Measurements from ENCODE around the gene PIEZO2.

DNA sequence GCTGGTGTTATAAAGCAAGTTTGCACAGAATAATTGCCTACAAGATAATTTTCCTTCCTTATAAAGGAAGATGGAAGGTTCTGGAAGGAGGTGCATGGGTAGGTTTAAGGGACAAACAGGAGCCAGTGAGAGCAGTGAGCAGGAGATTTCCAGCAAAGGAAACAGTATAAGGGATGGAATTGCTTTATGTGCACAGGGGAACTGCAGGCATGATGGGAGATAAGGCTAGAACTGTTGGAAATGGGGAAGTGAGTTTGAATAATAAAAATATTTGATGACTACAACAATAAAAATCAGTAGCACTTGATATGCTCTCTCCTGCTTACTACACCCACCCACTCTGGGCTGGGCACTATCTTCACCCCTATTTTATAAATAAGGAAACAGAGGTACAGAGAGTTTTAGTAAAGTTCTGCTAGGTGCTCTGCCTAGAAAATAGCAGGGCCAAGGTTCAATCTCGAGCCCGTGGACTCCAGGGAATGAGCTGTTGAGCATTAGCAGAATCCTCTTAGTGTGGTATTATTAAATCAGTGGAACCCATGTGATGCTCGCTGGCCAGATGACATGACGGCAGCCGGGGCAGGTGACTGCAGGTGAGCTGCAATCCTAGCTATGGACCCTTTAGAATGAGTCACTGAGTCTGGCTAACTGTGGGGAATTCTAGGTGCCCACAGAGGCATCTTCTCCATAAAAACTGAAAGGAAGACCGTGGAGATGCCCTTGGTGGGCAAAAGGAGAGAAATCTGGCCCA, 302.5 kb downstream of the PIEZO2 start:
- TF ChIP-seq, protein P1, sequence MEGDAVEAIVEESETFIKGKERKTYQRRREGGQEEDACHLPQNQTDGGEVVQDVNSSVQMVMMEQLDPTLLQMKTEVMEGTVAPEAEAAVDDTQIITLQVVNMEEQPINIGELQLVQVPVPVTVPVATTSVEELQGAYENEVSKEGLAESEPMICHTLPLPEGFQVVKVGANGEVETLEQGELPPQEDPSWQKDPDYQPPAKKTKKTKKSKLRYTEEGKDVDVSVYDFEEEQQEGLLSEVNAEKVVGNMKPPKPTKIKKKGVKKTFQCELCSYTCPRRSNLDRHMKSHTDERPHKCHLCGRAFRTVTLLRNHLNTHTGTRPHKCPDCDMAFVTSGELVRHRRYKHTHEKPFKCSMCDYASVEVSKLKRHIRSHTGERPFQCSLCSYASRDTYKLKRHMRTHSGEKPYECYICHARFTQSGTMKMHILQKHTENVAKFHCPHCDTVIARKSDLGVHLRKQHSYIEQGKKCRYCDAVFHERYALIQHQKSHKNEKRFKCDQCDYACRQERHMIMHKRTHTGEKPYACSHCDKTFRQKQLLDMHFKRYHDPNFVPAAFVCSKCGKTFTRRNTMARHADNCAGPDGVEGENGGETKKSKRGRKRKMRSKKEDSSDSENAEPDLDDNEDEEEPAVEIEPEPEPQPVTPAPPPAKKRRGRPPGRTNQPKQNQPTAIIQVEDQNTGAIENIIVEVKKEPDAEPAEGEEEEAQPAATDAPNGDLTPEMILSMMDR (optimal IDR thresholded peaks at IDR 0.05 in 1 of 3, IDR thresholded peaks at IDR 0.05 in 1 of 3, conservative IDR thresholded peaks at IDR 0.05 in 1 of 3; ENCODE audit: extremely low read depth in 1 of 3, insufficient read depth in 2 of 3, low read length in 3 of 3), result no peak
- TF ChIP-seq EZH2 (IDR thresholded peaks at IDR 0.05; ENCODE audit: low read length), result no peak

Data from keratinocyte (primary cell).